ENCODE measurements around the gene CCPG1.

- TF ChIP-seq CTCF (IDR thresholded peaks at IDR 0.05) (no peak), POLR2A (IDR thresholded peaks at IDR 0.05) (no peak)
Measured at GRCh38 chr15:55319537-55320237, 88.5 kb downstream of the CCPG1 start.
